Measurements from ENCODE around the gene BHLHE40. TPM values are rescaled to one million over a fixed set of nuclear protein-coding genes. Genes with fewer than 3 reads are reported as not detected.

Gene BHLHE40
- total and polyA plus RNA-seq, 2 donors (not counting 1 experiment from before 2014, with no cell fraction given) = 16.7 to 28.4 TPM

DNA sequence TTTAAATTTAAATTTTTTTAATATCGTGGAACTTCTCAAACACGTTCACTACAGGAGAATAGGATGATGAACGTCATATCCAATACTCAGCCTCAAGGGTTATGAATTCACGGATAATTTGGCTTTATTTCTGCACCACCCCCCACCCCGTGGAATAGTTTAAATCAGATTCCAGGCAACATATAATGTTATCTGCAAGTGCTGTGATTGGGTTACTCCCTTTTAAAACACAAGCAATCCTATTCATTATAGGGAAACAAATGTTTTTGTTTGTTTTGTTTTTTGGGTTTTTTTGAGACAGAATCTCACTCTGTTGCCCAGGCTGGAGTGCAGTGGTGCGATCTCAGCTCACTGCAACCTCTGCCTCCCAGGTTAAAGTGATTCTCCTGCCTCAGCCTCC, 30.9 kb downstream of the BHLHE40 start:
- DNase-seq (ENCODE audit: low read depth in 2 of 2) = no peak
- Histone ChIP-seq H3K79me2 (ENCODE audit: control insufficient read depth, insufficient read depth, low read length) (no peaks in the 10 kb centered on the region), H3K4me3 (replicated peaks in 1 of 4; ENCODE audit: control extremely low read depth in 1 of 4, insufficient read depth in 1 of 4, low read depth in 3 of 4, low read length in 4 of 4) (no peak overlapping the region), H3K27ac (ENCODE audit: insufficient read depth, low read length) (no peak overlapping the region), H3K9me3 (ENCODE audit: control insufficient read depth, insufficient read depth, low read depth, low read length) (no peaks in the 10 kb centered on the region), H2AFZ (ENCODE audit: low read length) (no peak overlapping the region), H3K4me2 (ENCODE audit: extremely low read depth, insufficient read depth, low read length) (no peak overlapping the region), H3K9ac (ENCODE audit: insufficient read depth, low read length) (no peak overlapping the region), H3K27me3 (ENCODE audit: control insufficient read depth, insufficient read depth, low read length) (no peaks in the 10 kb centered on the region), H4K20me1 (ENCODE audit: control insufficient read depth, extremely low read depth, insufficient read depth, low read length) (no peaks in the 10 kb centered on the region), H3K4me1 (ENCODE audit: control insufficient read depth, extremely low read depth, insufficient read depth, low read length) (peaks cover 2% of the 10 kb centered on the region), H3K36me3 (ENCODE audit: control insufficient read depth, insufficient read depth, low read length) (no peaks in the 10 kb centered on the region)
- no peak for TF ChIP-seq CTCF (conservative IDR thresholded peaks at IDR 0.05 in 1 of 2, IDR thresholded peaks at IDR 0.05 in 1 of 2; ENCODE audit: low read depth in 1 of 2, low read length in 2 of 2)
- no peak for TF ChIP-seq EZH2 (IDR thresholded peaks at IDR 0.05; ENCODE audit: low read length, missing control alignments)

GRCh38 chr3:5010706-5011554, 31.7 kb downstream of the BHLHE40 start:
- H3K36me3 ChIP-seq (ENCODE audit: control insufficient read depth, insufficient read depth, low read length) = no peaks in the 10 kb centered on the region
- TF ChIP-seq EZH2 (IDR thresholded peaks at IDR 0.05; ENCODE audit: low read length, missing control alignments) = no peak
- TF ChIP-seq CTCF (conservative IDR thresholded peaks at IDR 0.05 in 1 of 2, IDR thresholded peaks at IDR 0.05 in 1 of 2; ENCODE audit: low read depth in 1 of 2, low read length in 2 of 2) = no peak
- H3K27me3 ChIP-seq (ENCODE audit: control insufficient read depth, insufficient read depth, low read length) = no peaks in the 10 kb centered on the region
- peaks cover 3% of the 10 kb centered on the region for H3K4me1 ChIP-seq (ENCODE audit: control insufficient read depth, extremely low read depth, insufficient read depth, low read length)
- no peak overlapping the region for H2AFZ ChIP-seq (ENCODE audit: low read length)
- no peak for DNase-seq (ENCODE audit: low read depth in 2 of 2)
- H3K4me3 ChIP-seq (replicated peaks in 1 of 4; ENCODE audit: control extremely low read depth in 1 of 4, insufficient read depth in 1 of 4, low read depth in 3 of 4, low read length in 4 of 4) = no peak overlapping the region
- no peak overlapping the region for H3K27ac ChIP-seq (ENCODE audit: insufficient read depth, low read length)
- no peaks in the 10 kb centered on the region for H4K20me1 ChIP-seq (ENCODE audit: control insufficient read depth, extremely low read depth, insufficient read depth, low read length)
- H3K9me3 ChIP-seq (ENCODE audit: control insufficient read depth, insufficient read depth, low read depth, low read length) = no peaks in the 10 kb centered on the region
- H3K79me2 ChIP-seq (ENCODE audit: control insufficient read depth, insufficient read depth, low read length) = no peaks in the 10 kb centered on the region
- no peak overlapping the region for H3K4me2 ChIP-seq (ENCODE audit: extremely low read depth, insufficient read depth, low read length)
- no peak overlapping the region for H3K9ac ChIP-seq (ENCODE audit: insufficient read depth, low read length)

GRCh38 chr3:5011555-5012256, 32.5 kb downstream of the BHLHE40 start:
- H3K4me3 ChIP-seq (replicated peaks in 1 of 4; ENCODE audit: control extremely low read depth in 1 of 4, insufficient read depth in 1 of 4, low read depth in 3 of 4, low read length in 4 of 4) = no peak overlapping the region
- no peak overlapping the region for H3K4me2 ChIP-seq (ENCODE audit: extremely low read depth, insufficient read depth, low read length)
- H2AFZ ChIP-seq (ENCODE audit: low read length) = no peak overlapping the region
- H4K20me1 ChIP-seq (ENCODE audit: control insufficient read depth, extremely low read depth, insufficient read depth, low read length) = no peaks in the 10 kb centered on the region
- H3K27me3 ChIP-seq (ENCODE audit: control insufficient read depth, insufficient read depth, low read length) = no peaks in the 10 kb centered on the region
- no peak overlapping the region for H3K9ac ChIP-seq (ENCODE audit: insufficient read depth, low read length)
- no peak overlapping the region for H3K27ac ChIP-seq (ENCODE audit: insufficient read depth, low read length)
- TF ChIP-seq CTCF (conservative IDR thresholded peaks at IDR 0.05 in 1 of 2, IDR thresholded peaks at IDR 0.05 in 1 of 2; ENCODE audit: low read depth in 1 of 2, low read length in 2 of 2) (no peak), EZH2 (IDR thresholded peaks at IDR 0.05; ENCODE audit: low read length, missing control alignments) (no peak)
- no peaks in the 10 kb centered on the region for H3K9me3 ChIP-seq (ENCODE audit: control insufficient read depth, insufficient read depth, low read depth, low read length)
- H3K4me1 ChIP-seq (ENCODE audit: control insufficient read depth, extremely low read depth, insufficient read depth, low read length) = peaks cover 7% of the 10 kb centered on the region
- H3K79me2 ChIP-seq (ENCODE audit: control insufficient read depth, insufficient read depth, low read length) = no peaks in the 10 kb centered on the region
- DNase-seq (ENCODE audit: low read depth in 2 of 2) = no peak
- H3K36me3 ChIP-seq (ENCODE audit: control insufficient read depth, insufficient read depth, low read length) = no peaks in the 10 kb centered on the region

Measured in fibroblast of lung (primary cell).